ENCODE results near the gene POLG. TPM values are rescaled to one million over a fixed set of nuclear protein-coding genes. Genes with fewer than 3 reads are reported as not detected.

POLG gene
- polyA plus RNA-seq, 1 of the 3 experiments (the other 2 are of a cell fraction): 24.9 TPM

GRCh38 chr15:89379818-89380217 lies 45.2 kb upstream of the POLG start:
- ChIA-PET CTCF (interaction anchor here (0.9 to 31.1 kb wide), 7 partner anchors 10 to 50 kb away, joined by 3 to 766 read pairs (median 4); no protein-coding TSS in a partner anchor), POLR2A (no interaction called here)
- DNase-seq: no peak
- peaks cover 5% of the 10 kb centered on the region for H3F3A ChIP-seq (replicated peaks; ENCODE audit: insufficient read depth)
- H3K4me2 ChIP-seq: no peak overlapping the region
- peak overlapping the region in 1 of 2 experiments; percentile 34; a peak in 1 of 4 replicates for H3K27ac ChIP-seq (ENCODE audit: low read depth in 2 of 2, low read length in 1 of 2)
- no peak overlapping the region for H3K9ac ChIP-seq
- H3K4me3 ChIP-seq (ENCODE audit: low read depth in 2 of 2, low read length in 1 of 2): no peak overlapping the region
- 97% methylated on average over 5 of the region's 5 CpGs for WGBS (ENCODE audit: low lambda C conversion rate)
- H3K36me3 ChIP-seq (replicated peaks in 1 of 2; ENCODE audit: control insufficient read depth in 1 of 2, insufficient read depth in 2 of 2, low read length in 1 of 2): no peaks in the 10 kb centered on the region
- no peak overlapping the region for H2AFZ ChIP-seq (ENCODE audit: low read depth)
- no peaks in the 10 kb centered on the region for H3K79me2 ChIP-seq (ENCODE audit: insufficient read depth)
- H4K20me1 ChIP-seq (ENCODE audit: insufficient read depth): no peaks in the 10 kb centered on the region
- H3K9me2 ChIP-seq: no peaks in the 10 kb centered on the region
- H3K9me3 ChIP-seq: no peaks in the 10 kb centered on the region
- TF ChIP-seq NFIC (IDR thresholded peaks at IDR 0.05; ENCODE audit: borderline replicate concordance) (no peak), ZBTB33 (IDR thresholded peaks at IDR 0.05; ENCODE audit: borderline replicate concordance, low read depth) (no peak), JUND (IDR thresholded peaks at IDR 0.05) (no peak), CTCF (IDR thresholded peaks at IDR 0.05) (no peak), SMC3 (IDR thresholded peaks at IDR 0.05; ENCODE audit: low read depth, low read length) (no peak), POLR2AphosphoS5 (IDR thresholded peaks at IDR 0.05; ENCODE audit: low read depth, low read length) (no peak), TAF1 (IDR thresholded peaks at IDR 0.05; ENCODE audit: borderline replicate concordance, low read depth, low read length) (no peak), GABPA (IDR thresholded peaks at IDR 0.05; ENCODE audit: low read depth) (no peak), RFX5 (IDR thresholded peaks at IDR 0.05; ENCODE audit: low read length) (no peak), MEF2A (IDR thresholded peaks at IDR 0.05; ENCODE audit: borderline replicate concordance, low read depth) (no peak), RXRA (IDR thresholded peaks at IDR 0.05; ENCODE audit: borderline replicate concordance, low read depth) (no peak), CHD2 (IDR thresholded peaks at IDR 0.05; ENCODE audit: low read length, partially characterized antibody) (no peak), TEAD4 (IDR thresholded peaks at IDR 0.05; ENCODE audit: borderline replicate concordance, insufficient read depth) (no peak), IRF3 (IDR thresholded peaks at IDR 0.05; ENCODE audit: low read depth, low read length) (no peak), PBX3 (IDR thresholded peaks at IDR 0.05) (no peak), FOSL2 (IDR thresholded peaks at IDR 0.05; ENCODE audit: borderline replicate concordance, low read depth) (no peak), USF1 (IDR thresholded peaks at IDR 0.05; ENCODE audit: borderline replicate concordance, low read depth) (no peak), NRF1 (IDR thresholded peaks at IDR 0.05; ENCODE audit: low read depth, low read length) (no peak), USF2 (IDR thresholded peaks at IDR 0.05; ENCODE audit: borderline replicate concordance, low read depth, low read length) (no peak)
- peaks cover 10 to 52% of the 10 kb centered on the region in 2 experiments for H3K4me1 ChIP-seq (ENCODE audit: control insufficient read depth in 1 of 2, insufficient read depth in 2 of 2, low read depth in 1 of 2, low read length in 1 of 2)
- H3K27me3 ChIP-seq (ENCODE audit: insufficient read depth): no peaks in the 10 kb centered on the region

Measured in SK-N-SH (cell line).